C4-2B (cell line): ENCODE results near the gene IGSF5.

Source experiments
- CTCF ChIP-seq: fragments of 450-650 bp; conservative IDR thresholded peaks from 2 replicates; pipeline ENCODE4 v1.5.1; 2017; ENCODE audit warnings: mild to moderate bottlenecking
- ZFX ChIP-seq: fragments of 450-650 bp; IDR thresholded peaks from 2 replicates; pipeline ENCODE4 v1.6.1; 2017

- TF ChIP-seq CTCF: no peak
- TF ChIP-seq ZFX: no peak
Measured at GRCh38 chr21:39799178-39799577, 54.2 kb downstream of the IGSF5 start.
